ENCODE measurements around the gene FAP.

GRCh38 chr2:162199913-162200312 is 43.3 kb downstream of the FAP start:
- TF ChIP-seq CTCF (IDR thresholded peaks at IDR 0.05): no peak
- no peak for TF ChIP-seq POLR2AphosphoS5 (IDR thresholded peaks at IDR 0.05)

All from gastroesophageal sphincter (tissue), 3 donors.